Ammon's horn (tissue), 1 donor: ENCODE results near the gene CARF.

Experiments used
- DNase-seq: peaks from one replicate; pipeline ENCODE4 v3.0.0-alpha.2; 2016; ENCODE audit warnings: low spot score

Gene CARF

DNA sequence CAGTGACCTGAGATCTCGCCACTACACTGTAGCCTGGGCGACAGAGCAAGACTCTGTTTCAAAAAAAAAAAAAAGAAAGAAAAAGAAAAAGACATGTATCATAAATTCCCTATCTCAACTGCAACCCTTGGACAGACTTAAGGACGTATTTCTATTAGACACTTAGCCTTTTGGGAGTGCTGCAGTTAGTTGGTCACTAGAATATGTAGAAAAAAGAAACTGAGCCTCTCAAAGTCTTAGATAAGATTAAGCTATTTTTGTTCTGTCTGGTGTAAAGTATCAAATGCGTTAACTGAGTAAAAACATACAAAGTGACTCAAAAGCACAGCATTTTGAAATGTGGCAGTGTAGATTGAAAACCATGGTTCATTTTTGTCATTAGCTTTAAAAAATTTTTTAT, 109.9 kb downstream of the CARF start:
- no peak for DNase-seq

DNA sequence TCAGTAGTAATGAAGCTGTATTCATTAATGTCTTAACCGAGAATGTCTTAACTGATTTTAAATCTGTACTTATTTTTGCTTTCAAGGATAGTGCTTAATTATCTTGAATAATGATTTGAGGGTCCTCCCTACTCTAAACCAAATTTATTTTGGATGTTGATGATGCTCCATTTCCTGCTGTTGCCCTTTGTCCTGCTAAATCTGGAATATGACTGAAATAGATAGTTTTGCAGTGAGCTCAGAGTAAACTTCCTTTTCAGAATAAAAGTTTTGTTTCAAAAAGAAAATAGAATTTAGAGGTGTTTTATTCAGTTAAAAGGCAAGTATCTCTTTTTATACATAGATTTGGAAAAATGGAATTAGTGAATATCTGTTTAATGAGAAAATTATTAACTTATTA, 110.7 kb downstream of the CARF start:
- no peak for DNase-seq

DNA sequence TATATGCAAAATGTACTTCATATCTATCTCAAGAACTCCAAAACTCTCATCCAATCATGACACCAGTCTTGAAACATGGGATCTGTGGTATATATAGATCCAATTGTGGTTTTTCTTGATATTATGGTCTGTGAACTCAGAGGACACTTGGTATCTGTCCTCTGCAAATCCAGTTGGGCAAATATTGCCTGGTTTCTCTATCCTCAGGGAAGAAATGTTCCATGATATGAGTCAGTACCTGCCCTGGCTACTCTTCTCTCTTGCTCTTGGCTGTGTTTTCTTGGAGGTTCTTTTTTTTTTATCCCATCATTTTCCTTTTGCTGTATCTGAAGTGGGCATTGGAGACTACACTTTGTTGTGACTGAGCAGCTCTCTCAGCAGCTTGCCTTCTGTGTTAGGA, 113.5 kb downstream of the CARF start:
- DNase-seq = no peak

DNA sequence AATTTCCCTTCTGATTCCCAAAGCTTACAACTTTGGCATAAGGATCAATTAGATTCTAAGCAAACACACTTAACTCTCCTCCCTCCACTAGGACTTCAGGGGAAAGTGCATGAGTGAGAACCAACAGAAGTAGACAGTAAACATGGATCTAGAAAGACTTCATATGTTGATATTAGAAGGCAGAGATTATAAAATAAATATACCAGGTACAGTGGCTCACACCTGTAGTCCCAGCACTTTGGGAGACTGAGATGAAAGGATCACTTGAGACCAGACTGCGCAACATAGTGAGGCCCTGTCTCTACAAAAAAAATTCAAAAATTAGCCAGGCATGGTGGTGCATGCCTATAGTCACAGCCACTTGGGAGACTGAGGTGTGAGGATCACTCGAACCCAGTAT, 118.5 kb downstream of the CARF start:
- DNase-seq = no peak

DNA sequence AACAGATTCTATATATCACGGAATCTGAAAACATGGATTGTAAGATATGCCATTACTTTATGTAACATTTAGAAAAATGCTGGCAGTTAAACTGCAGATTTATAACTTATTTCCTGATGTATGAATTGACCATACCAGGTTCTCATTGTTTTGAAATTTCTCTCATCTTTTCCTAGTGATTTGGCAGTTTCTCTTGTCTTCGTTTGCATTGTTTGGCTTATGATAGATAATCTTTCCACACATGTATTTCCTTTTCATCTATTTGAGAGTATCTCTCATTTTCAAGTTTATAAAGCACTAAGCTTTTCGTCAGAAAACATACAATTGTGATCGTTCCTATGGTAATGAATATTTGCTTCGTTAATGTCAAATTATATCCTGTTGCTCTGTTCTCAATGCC, 118.9 kb downstream of the CARF start:
- no peak for DNase-seq

DNA sequence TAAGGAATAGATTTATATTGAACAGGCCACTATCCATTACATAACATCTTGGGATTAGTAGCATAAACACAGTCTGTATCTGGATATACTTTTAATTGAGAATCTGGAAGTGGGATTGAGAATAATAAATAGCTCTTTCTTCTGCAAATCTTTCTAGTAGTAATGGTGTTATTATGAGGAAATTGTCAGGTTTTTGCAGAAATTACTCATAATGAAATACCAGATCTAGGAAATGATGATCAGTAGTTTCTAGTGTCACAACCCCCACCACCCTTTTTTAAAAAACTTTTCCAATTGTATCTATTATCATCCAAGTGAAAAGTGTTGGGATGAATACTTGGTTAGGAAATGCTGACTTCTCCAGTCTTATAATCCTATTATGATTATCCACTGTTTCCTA, 121.3 kb downstream of the CARF start:
- no peak for DNase-seq

DNA sequence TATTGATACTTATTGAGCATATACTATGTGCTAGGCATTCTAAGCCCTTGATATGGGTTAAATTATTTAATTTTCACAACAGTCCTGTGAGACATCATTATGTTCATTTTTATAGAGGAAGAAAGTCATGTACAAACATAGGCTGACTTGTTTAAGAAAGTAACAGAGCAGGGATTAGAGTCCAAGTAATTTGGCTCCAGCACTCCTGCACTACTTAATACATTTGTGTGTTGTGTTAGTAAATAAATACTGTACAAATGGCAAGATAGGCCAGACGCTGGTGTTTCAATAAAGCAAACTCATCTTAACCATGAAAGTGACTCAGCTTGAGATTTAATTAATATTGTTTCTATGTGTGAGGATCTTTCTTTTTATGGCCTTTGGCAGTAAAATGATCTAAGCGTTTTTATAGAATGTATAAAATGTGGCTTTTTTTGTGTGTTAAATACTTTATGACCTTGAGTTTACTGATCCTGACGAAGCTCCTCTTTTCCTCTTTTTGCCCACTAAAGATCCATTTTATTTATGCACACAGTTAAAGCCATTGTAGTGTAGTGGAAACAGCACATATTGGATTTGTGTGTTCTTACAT, 123.9 kb downstream of the CARF start:
- no peak for DNase-seq
